ENCODE results near the gene TACR2.

TACR2 gene

DNA sequence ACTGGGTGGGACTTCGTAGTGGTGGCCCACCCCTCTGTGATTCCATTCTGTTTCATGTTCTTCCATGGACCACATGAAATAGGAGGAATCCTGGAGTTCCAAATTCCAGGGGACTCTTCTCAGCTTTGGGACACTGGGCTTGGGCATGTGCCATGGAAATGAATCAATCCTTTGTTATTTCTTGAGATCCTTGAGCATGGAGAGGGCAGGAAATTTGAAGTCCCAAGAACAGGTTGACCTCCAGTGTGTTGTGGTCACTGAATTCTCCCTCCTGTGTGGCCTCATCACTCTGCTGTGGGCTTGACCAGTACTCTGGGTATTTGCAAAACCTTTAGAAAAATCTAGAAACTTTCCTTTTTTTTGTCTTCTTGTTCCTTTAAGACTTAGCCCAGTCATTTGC, 22.7 kb downstream of the TACR2 start:
- H3K4me3 ChIP-seq (ENCODE audit: low read depth, low read length) = no peak overlapping the region
- TF ChIP-seq CTCF (conservative IDR thresholded peaks at IDR 0.05; ENCODE audit: low read depth, low read length) = no peak
- DNase-seq (ENCODE audit: low read depth) = no peak

DNA sequence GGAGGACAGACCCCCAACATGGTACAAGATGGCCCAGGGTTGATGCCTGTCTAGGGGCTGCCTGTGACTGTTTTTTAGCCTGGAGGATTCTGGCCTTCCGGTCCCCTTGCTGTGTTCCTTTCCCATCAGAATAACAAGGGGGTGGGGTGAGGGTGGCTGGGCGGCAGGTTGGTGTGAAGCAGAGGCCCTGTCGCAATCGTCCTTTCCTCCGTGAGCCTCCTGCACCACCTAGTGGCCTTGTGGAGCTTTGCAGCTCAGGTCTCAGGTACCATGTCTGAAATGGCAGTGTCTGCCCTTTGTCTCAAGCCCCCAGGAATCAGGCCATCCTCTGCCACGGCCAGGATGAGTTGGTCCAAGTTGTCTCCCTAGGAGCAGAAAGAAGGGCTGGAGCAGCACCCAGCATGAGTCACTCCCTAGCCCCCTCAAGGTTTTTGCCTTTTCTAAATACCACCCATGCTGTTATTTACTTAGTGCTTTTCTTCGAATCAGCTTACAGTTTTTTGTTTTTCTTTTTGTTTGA, 24.2 kb downstream of the TACR2 start:
- peak; percentile 99 for TF ChIP-seq CTCF (conservative IDR thresholded peaks at IDR 0.05; ENCODE audit: low read depth, low read length)
- peak; percentile 90 for DNase-seq (ENCODE audit: low read depth)
- H3K4me3 ChIP-seq (ENCODE audit: low read depth, low read length) = no peak overlapping the region

GRCh38 chr10:69391158-69391557, 25.6 kb downstream of the TACR2 start:
- no peak for DNase-seq (ENCODE audit: low read depth)
- TF ChIP-seq CTCF (conservative IDR thresholded peaks at IDR 0.05; ENCODE audit: low read depth, low read length) = no peak
- H3K4me3 ChIP-seq (ENCODE audit: low read depth, low read length) = no peak overlapping the region

DNA sequence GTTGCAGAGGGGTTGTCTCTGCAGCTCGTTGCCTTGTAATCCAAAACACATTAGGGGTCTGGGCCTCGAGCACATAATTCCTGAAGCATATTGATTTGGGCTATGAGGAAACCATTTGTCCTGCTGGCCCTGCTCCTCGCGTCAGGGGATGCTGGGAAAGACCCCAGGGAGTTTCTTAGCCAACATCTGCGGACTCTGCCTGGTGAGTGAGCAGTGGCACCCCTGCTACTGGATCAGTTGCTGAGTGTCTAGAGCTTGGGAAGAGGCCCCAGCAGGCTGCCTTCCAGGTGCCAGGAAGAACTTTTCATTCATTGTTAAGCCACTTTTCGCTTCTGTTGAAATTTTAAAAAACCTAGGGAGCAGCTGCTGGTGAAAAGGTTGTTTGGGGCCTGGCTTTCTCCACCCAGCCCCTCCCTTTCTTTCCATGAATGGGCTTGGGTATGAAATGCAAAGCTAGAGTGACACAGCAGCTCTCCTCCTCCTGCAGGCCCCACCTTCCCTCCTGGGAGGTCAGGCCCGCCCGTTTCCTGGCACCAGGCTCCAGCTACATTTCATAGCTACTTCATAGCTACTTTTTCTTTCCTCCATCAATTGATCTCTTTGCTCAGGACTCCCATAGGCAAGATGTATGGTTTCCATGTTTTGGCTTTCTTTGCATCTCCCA, 26.8 kb downstream of the TACR2 start:
- DNase-seq (ENCODE audit: low read depth) = peak; percentile 69
- H3K4me3 ChIP-seq (ENCODE audit: low read depth, low read length) = no peak overlapping the region
- no peak for TF ChIP-seq CTCF (conservative IDR thresholded peaks at IDR 0.05; ENCODE audit: low read depth, low read length)

- H3K4me3 ChIP-seq (ENCODE audit: low read depth, low read length) = no peak overlapping the region
- TF ChIP-seq CTCF (conservative IDR thresholded peaks at IDR 0.05; ENCODE audit: low read depth, low read length) = no peak
- DNase-seq (ENCODE audit: low read depth) = no peak
Observed at GRCh38 chr10:69388488-69388887, 28.2 kb downstream of the TACR2 start.

- no peak for DNase-seq (ENCODE audit: low read depth)
- TF ChIP-seq CTCF (conservative IDR thresholded peaks at IDR 0.05; ENCODE audit: low read depth, low read length) = no peak
- H3K4me3 ChIP-seq (ENCODE audit: low read depth, low read length) = no peak overlapping the region
Observed at GRCh38 chr10:69387500-69387899, 29.2 kb downstream of the TACR2 start.

All from choroid plexus epithelial cell (primary cell).